CD4-positive, alpha-beta T cell treated with Interleukin-1 beta for 1 hour (primary cell): ENCODE data around the gene MED12L.

Source experiments
- DNase-seq, 2 donors: peaks; one replicate each; pipeline ENCODE4 v3.0.0-alpha.2; 2020 to 2022

The MED12L gene

DNA sequence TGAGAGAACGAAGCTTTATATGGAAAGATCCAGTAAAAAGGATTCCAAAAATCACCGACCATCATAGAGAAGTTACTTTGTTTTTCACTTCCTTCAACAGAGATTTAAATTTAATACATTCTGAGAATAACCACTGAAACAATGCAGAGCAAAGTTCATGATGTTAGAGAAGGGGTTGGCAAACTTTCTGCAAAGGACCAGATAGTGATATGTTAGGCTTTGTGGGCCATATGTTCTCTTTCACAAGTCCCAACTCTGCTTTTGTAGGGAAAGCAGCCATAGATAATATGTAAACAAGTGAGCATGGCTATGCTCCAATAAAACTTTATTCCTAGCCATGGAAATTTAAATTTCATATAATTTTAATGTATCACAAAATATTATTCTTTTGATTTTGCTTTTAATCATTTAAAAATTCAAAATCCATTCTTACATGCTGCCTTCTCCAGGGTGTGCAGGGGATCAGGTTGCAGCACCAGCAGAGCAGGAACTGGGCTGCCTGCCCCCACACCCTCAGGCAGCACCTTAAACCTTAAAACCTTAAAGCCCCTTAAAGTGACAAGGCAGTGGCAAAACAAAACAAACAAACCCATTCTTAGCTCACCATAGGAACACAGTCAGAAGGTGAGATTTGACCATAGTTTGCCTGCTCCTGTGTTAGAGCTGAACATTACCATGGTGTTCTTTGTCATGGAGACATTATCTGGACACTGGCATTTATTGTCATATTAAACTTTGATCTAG is 392.3 kb downstream of the MED12L start:
- no peak for DNase-seq

DNA sequence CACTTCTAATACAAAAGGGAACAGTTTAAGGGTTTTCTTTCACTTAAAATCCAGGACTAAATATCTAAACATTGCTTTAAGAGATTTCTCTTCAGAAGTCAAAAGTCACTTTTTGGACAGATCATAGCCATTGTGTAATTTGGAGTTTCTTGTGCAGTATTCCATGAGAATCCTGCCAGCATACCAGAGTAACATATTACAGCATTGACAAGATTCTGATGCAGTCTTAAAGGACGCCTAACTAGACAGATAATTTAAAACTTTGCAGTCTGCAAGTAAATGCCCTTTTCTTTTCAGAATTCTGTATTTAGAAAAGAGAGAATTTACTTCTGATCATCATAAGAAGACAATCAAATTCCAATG is 392.9 kb downstream of the MED12L start:
- DNase-seq: no peak

DNA sequence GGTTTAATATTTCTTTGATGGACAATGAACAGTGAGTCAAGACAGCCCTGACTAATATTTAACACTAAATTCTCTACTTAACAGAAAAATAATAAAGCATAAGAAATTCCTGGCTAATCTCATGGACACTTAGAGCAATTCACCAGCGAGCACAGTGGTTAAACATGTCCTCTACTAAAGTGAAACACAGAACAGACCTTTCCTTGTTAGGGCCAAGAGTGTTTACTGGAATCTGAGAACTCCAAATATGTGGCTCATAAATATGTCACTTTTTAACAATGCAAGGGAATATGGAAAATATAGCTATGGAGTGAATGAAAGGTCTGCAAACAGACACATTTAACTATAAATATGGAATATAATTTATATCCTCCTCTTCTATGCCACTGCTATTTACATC is 394.0 kb downstream of the MED12L start:
- no peak for DNase-seq

GRCh38 chr3:151480492-151480891 is 395.0 kb downstream of the MED12L start:
- DNase-seq: no peak

DNA sequence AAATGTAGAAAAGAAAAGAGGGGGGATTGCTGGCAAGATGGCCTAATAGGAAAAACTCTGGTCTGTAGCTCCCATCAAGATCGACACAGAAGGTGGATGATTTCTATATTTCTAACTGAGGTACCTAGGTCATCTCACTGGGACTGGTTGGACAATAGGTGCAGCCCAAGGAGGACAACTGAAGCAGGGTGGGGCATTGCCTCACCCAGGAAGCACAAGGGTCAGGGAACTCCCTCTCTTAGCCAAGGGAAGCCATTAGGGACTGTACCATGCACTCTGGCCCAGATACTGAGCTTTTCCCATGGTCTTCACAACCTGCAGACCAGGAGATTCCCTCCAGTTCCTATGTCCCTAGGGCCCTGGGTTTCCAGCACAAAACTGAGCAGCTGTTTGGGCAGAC is 398.0 kb downstream of the MED12L start:
- DNase-seq: no peak

DNA sequence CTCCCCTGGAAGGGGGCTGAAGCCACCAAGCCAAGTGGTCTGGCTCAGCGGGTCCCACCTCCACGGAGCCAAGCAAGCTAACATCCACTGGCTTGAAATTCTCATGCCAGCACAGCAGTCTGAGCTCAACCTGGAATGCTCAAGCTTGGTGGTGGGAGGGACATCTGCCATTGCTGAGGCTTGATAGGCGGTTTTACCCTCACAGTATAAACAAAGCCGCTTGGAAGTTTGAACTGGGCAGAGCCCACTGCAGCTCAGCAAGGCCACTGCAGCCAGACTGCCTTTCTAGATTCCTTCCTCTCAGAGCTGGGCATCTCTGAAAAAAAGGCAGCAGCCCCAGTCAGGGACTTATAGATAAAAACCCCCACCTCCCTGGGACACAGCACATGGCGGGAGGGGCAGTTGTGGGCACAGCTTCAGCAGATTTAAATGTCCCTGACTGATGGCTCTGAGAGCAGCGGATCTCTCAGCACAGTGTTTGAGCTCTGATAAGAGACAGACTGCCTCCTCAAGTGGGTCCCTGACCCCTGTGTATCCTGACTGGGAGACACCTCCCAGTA is 398.6 kb downstream of the MED12L start:
- DNase-seq: no peak
